Ovary (tissue), 9 donors: Measurements from ENCODE around the gene HSFX3. TPM values are rescaled to one million over a fixed set of nuclear protein-coding genes. Genes with fewer than 3 reads are reported as not detected.
"Not testable (repeated sequence)": the region's sequence is repeated elsewhere in the genome, so short reads cannot be mapped to it uniquely, and the experiment has no call there.

ENCODE experiments used
- DNase-seq, 5 donors: peaks; one replicate each; pipeline ENCODE4 v3.0.0-alpha.2; 2019 to 2020
- H3K27ac ChIP-seq, 2 donors: fragments of 200-600 bp; one replicate each; pipeline versions ENCODE4 v1.5.1 to v1.8.0; 2019 to 2022
- H3K27me3 ChIP-seq: fragments of 200-600 bp; one replicate; pipeline ENCODE4 v1.8.0; 2022
- H3K36me3 ChIP-seq: fragments of 200-600 bp; sonication (generic); one replicate; pipeline ENCODE4 v1.5.1; 2019
- H3K4me1 ChIP-seq: one replicate; pipeline ENCODE4 v1.8.1; 2013; ENCODE audit warnings: mild to moderate bottlenecking, moderate library complexity; ENCODE audit not compliant: insufficient read depth
- H3K4me3 ChIP-seq: fragments of 200-600 bp; sonication (generic); one replicate; pipeline ENCODE4 v1.5.1; 2017
- H3K9me3 ChIP-seq, 2 donors: fragments of 200-600 bp in 1 of 2; sonication (generic) in 1 of 2; one replicate each; pipeline versions ENCODE4 v1.5.1 to v1.8.1; 2013 to 2019; ENCODE audit warnings: mild to moderate bottlenecking in 1 of 2, moderate library complexity in 1 of 2
- CTCF ChIP-seq, 3 donors: fragments of 450-650 bp in 2 of 3; fragments of 200-600 bp in 1 of 3; IDR thresholded peaks; one replicate each; pipeline versions ENCODE4 v1.5.1 to v1.8.0; 2016 to 2022; ENCODE audit warnings: antibody characterized with exemption in 3 of 3, mild to moderate bottlenecking in 1 of 3
- EP300 ChIP-seq: sonication (generic); formaldehyde crosslinking; IDR thresholded peaks from one replicate; pipeline ENCODE4 v1.6.1; 2017; ENCODE audit warnings: antibody characterized with exemption
- POLR2A ChIP-seq: fragments of 450-650 bp; IDR thresholded peaks from one replicate; pipeline ENCODE4 v1.6.1; 2017; ENCODE audit warnings: antibody characterized with exemption, mild to moderate bottlenecking, moderate library complexity
- WGBS, 3 donors: extraction: QIAGEN DNeasy Blood & Tissue Kit in 1 of 3; methylation state at CpG; one replicate each; pipeline versions ENCODE4 v1.1.5 to v1.1.7; 2013 to 2017; 5-methylcytosine and 5-hydroxymethylcytosine counted together
- intact Hi-C, 4 donors: fragments of 100-400 bp; cut with DNase I; formaldehyde crosslinking; loops; one replicate each; pipeline versions ENCODE4 v1.11.0 to v1.15.1; 2022 to 2023
- polyA plus RNA-seq, 2 donors: library from polyadenylated mRNA; stranded (reverse); fragments of 200-250 nt in 1 of 2; fragments of 350-450 nt in 1 of 2; fragmentation: Illumina TruSeq in 1 of 2; extraction: RNeasy Lipid Tissue Mini Kit (QIAGEN cat#74804) in 1 of 2; gene quantifications; one replicate each; pipeline ENCODE4 v1.2.3, GENCODE V29; 2013 to 2014
- total RNA-seq, 7 donors: library from RNA; depleted of rRNA in 2 of 7; stranded (reverse); fragments of >200 nt in 2 of 7; fragmentation: NEBNext Ultra II Directional in 3 of 7; extraction: Animal tissue kit (Norgen Biotek cat#: 25700) in 3 of 7; gene quantifications; one replicate each; pipeline versions ENCODE4 v1.1.0 to v1.2.4, GENCODE V29; 2016 to 2023
- donor health status: DM: no; HTN: no; CAD: no; lungs with moderate emphysema.
- donor health status: DM: no; HTN: no; CAD: no.
- donor health status: Bipolar disorder and iron deficiency.
- donor health status: DM: yes; HTN: yes; CAD: no.
- donor health status: DM: no; HTN: no; CAD: no.
- donor health status: DM: yes; HTN: yes; CAD: no.

The HSFX3 gene
- total and polyA plus RNA-seq, 9 donors = not detected

DNA sequence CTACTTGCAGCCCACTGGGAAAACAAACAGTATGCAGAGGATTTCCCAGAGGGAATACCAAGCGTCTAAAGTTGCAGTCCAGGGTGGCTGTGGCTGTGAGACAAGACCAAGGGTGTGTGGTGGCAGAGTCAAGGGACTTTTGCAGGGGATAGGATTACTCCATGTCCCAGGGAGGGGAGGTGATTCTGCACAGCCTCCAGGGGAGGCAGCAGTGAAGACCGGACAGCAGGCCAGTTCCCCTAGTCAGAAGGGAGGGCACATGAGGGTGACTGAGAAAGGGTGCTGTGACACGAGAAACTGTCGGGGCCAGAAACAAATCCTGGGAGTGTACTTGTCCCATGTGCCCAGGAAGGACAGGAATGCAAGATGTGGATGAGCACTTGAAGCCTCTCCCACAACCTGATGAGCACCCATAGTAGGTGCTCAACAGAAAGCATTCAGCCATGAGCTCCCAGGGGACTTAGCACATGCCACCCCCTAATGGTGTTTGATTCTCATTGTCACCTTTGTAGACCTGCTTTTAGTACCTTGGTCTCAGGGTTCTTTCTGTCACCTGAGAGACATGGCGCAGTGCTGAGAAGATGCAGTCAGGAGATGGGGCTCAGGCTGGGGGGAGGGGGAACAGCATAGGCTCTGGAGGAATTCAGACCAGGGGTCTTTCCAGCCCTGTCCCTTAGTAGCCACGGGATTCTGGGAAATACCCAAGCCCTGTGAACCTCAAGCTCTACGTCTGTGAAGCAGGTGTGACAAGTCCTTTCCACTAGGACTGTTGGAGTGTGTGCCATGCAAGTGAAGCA is 18.1 kb upstream of the HSFX3 start:
- no peaks in the 10 kb centered on the region for H3K27me3 ChIP-seq
- H3K9me3 ChIP-seq = no peaks in the 10 kb centered on the region
- intact Hi-C loops = no loop called here
- no peaks in the 10 kb centered on the region for H3K36me3 ChIP-seq
- TF ChIP-seq POLR2A = no peak
- TF ChIP-seq EP300 = no peak
- TF ChIP-seq CTCF (IDR thresholded peaks at IDR 0.05) = no peak
- WGBS, 3 donors = 72 to 77% (median 73%) methylated on average over 7 of the region's 7 CpGs
- no peak for DNase-seq
- H3K4me3 ChIP-seq = no peak overlapping the region
- no peak overlapping the region for H3K27ac ChIP-seq
- H3K4me1 ChIP-seq = no peaks in the 10 kb centered on the region

DNA sequence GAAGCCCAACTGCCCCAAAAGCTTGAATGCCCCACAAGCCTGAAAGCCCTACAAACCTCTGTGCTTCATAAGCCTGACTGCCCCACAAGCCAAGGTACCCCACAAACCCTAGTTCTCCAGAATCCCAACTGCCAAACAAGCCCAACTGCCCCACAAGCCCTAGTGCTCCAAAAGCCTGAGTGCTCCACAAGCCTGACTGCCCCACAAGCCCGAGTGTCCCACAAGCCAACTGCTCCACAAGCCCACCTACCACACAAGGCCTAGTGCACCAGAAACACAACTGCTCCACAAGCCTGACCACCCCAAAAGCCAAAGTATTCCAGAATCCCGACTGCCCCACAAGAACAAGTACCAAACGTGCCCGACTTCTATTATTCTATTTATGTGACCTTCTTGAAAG is 13.6 kb upstream of the HSFX3 start:
- no peaks in the 10 kb centered on the region for H3K27me3 ChIP-seq
- no peaks in the 10 kb centered on the region for H3K4me1 ChIP-seq
- intact Hi-C loops = no loop called here
- H3K9me3 ChIP-seq = no peaks in the 10 kb centered on the region
- H3K4me3 ChIP-seq = no peak overlapping the region
- no peaks in the 10 kb centered on the region for H3K36me3 ChIP-seq
- no peak overlapping the region for H3K27ac ChIP-seq
- DNase-seq = no peak
- no peak for TF ChIP-seq EP300
- TF ChIP-seq POLR2A = no peak
- no peak for TF ChIP-seq CTCF (IDR thresholded peaks at IDR 0.05)
- WGBS, 3 donors = 81 to 87% (median 83%) methylated on average over 4 of the region's 4 CpGs

DNA sequence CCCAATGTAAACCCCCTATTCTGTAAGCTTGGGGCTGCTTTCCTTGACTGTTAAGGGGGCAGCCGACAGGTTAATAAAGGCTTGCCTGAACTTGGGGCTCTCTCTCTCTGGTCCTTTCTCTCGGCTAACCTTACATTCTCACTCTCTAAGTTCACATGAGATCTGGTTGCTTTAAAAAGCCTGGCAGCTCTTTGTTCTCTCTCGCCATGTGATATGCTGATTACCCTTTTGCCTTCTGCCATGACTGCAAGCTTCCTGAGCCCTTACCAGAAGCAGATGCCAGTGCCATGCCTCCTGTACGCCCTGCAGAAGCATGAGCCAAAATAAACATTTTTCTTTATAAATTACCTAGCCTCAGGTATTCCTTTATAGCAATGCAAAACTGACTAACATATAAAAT is 5.5 kb upstream of the HSFX3 start:
- H3K4me3 ChIP-seq, H3K36me3 ChIP-seq, DNase-seq, intact Hi-C loops, H3K9me3 ChIP-seq, H3K4me1 ChIP-seq, H3K27me3 ChIP-seq, H3K27ac ChIP-seq: not testable (repeated sequence)
- WGBS, 3 donors = no CpG with 5 or more reads among the region's 4 CpGs

- H3K4me1 ChIP-seq, H3K36me3 ChIP-seq, H3K9me3 ChIP-seq, intact Hi-C loops, H3K27me3 ChIP-seq, H3K27ac ChIP-seq, DNase-seq, H3K4me3 ChIP-seq: not testable (repeated sequence)
- WGBS, 3 donors = 83 to 100% methylated on average over 2 of the region's 6 CpGs; no CpG with 5 or more reads in 1 of the 3 donors
These were observed 2.2 kb upstream of the HSFX3 start for GRCh38 chrX:149551939-149552248.

DNA sequence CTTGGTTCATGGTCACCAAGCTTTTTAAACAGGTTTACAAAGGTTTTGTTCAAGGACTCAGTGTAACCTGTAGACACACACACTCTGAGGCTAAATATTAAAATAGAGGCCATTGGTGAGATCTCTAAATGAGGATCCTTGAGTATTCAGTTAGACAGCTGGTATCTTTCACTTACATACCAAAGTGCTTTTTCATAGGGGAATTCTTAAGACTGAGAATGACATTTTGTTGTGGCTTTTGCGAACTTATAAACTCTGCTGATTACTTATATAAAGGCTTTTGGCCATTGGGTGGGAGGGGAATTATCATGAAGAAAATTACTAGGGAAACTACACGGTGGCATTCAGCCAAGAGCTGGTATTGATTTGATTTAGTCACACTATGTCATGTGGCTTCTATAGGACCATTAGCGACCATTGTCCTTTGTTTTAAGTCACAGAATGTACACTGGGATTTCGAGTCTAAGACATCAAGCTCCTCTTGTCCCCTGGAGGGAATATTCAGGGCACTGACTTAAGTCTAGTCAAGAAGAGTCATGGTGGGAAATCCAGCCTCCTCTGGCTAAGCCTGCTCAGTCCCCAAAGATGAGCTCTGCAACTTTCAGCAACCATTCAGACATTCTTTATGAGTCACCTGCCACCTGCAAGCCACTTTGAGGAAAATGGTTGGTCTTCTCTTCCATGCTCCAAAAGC is 1.7 kb upstream of the HSFX3 start:
- H3K27me3 ChIP-seq, H3K27ac ChIP-seq, H3K4me1 ChIP-seq, intact Hi-C loops, DNase-seq, H3K9me3 ChIP-seq, H3K4me3 ChIP-seq, H3K36me3 ChIP-seq: not testable (repeated sequence)
- no CpG with 5 or more reads among the region's 4 CpGs for WGBS, 3 donors

- 57 to 79% (median 72%) methylated on average over 1 of the region's 1 CpG for WGBS, 3 donors
These were observed 730 bp upstream of the HSFX3 start for GRCh38 chrX:149550454-149550853.

GRCh38 chrX:149547782-149548181 is 1.9 kb downstream of the HSFX3 start:
- H3K27ac ChIP-seq, H3K27me3 ChIP-seq, H3K4me3 ChIP-seq, DNase-seq, H3K4me1 ChIP-seq, H3K9me3 ChIP-seq, intact Hi-C loops, H3K36me3 ChIP-seq: not testable (repeated sequence)
- WGBS, 3 donors = 23 to 60% methylated on average over 1 of the region's 3 CpGs; no CpG with 5 or more reads in 1 of the 3 donors

More at GRCh38 chrX:149550454-149550853, 730 bp upstream of the HSFX3 start:
- H3K27me3 ChIP-seq, H3K27ac ChIP-seq, H3K4me3 ChIP-seq, H3K36me3 ChIP-seq, DNase-seq, H3K9me3 ChIP-seq, H3K4me1 ChIP-seq, intact Hi-C loops: not testable (repeated sequence)

- H3K27ac ChIP-seq, intact Hi-C loops, H3K4me3 ChIP-seq, DNase-seq, H3K36me3 ChIP-seq, H3K27me3 ChIP-seq, H3K9me3 ChIP-seq, H3K4me1 ChIP-seq: not testable (repeated sequence)
- WGBS, 3 donors = 78 to 88% (median 88%) methylated on average over 1 of the region's 1 CpG
These were observed 2.8 kb downstream of the HSFX3 start for GRCh38 chrX:149546962-149547361.

GRCh38 chrX:149545545-149546543 is 3.9 kb downstream of the HSFX3 start:
- H3K27ac ChIP-seq, H3K4me1 ChIP-seq, H3K27me3 ChIP-seq, H3K4me3 ChIP-seq, DNase-seq, intact Hi-C loops, H3K9me3 ChIP-seq, H3K36me3 ChIP-seq: not testable (repeated sequence)
- 66 to 73% (median 67%) methylated on average over 20 to 24 of the region's 29 CpGs for WGBS, 3 donors
